H1 (cell line): Measurements from ENCODE around the gene LITAFD. TPM values are rescaled to one million over a fixed set of nuclear protein-coding genes. Genes with fewer than 3 reads are reported as not detected.

Source experiments
- CTCF ChIA-PET: fragments of 300-600 bp; sonication (Branson Sonifier 250); formaldehyde crosslinking; loops from one replicate; lab custom pipeline; 2021; ENCODE audit not compliant: partially characterized antibody; lab: Charles Lee
- POLR2A ChIA-PET: fragments of 300-600 bp; sonication (Branson Sonifier 250); formaldehyde crosslinking; loops from one replicate; lab custom pipeline; 2021; ENCODE audit warnings: inconsistent platforms; ENCODE audit not compliant: partially characterized antibody; lab: Charles Lee
- DNase-seq, 2 experiments: peaks; one replicate each; pipeline versions ENCODE4 v3.0.0 to v3.0.0-alpha.2; 2010 to 2022; ENCODE audit warnings: low spot score in 2 of 2, low read depth in 1 of 2, mixed read lengths in 1 of 2
- FAIRE-seq: peaks from 2 replicates; lab custom pipeline; 2011; peaks lifted over from hg19 to GRCh38; lab: Jason Lieb, UNC
- H2AFZ ChIP-seq: 2 replicates; pipeline ENCODE4 v1.8.1; 2012; ENCODE audit warnings: low read length, inconsistent platforms
- H2AK5ac ChIP-seq: 2 replicates; pipeline ENCODE4 v1.6.1; 2013; ENCODE audit warnings: low read depth, low read length
- H2BK120ac ChIP-seq: replicated peaks from 2 replicates; pipeline ENCODE3; 2013; ENCODE audit warnings: low read depth, low read length, inconsistent platforms
- H2BK12ac ChIP-seq: 2 replicates; pipeline ENCODE4 v1.6.1; 2013; ENCODE audit warnings: low read depth, low read length
- H2BK15ac ChIP-seq: 2 replicates; pipeline ENCODE4 v1.6.1; 2013; ENCODE audit warnings: low read length
- H2BK20ac ChIP-seq: 2 replicates; pipeline ENCODE4 v1.6.1; 2013; ENCODE audit warnings: low read length
- H2BK5ac ChIP-seq: 2 replicates; pipeline ENCODE4 v1.6.1; 2013; ENCODE audit warnings: low read depth, low read length
- H3K14ac ChIP-seq: 2 replicates; pipeline ENCODE4 v1.6.1; 2013; ENCODE audit warnings: inconsistent platforms; ENCODE audit not compliant: insufficient read length
- H3K18ac ChIP-seq: 2 replicates; pipeline ENCODE4 v1.6.1; 2013; ENCODE audit warnings: low read length; ENCODE audit errors: extremely low read depth
- H3K23ac ChIP-seq: 2 replicates; pipeline ENCODE4 v1.6.1; 2013; ENCODE audit warnings: inconsistent platforms; ENCODE audit not compliant: insufficient read length
- H3K23me2 ChIP-seq: 2 replicates; pipeline ENCODE4 v1.6.1; 2013; ENCODE audit warnings: low read depth, low read length
- H3K27ac ChIP-seq: 2 replicates; pipeline ENCODE4 v1.6.1; 2011; ENCODE audit warnings: low read depth, low read length, inconsistent platforms
- H3K27me3 ChIP-seq, 4 experiments: replicated peaks in 1 of 4; 1 replicate in 1 of 4; 2 replicates in 3 of 4; pipeline versions ENCODE4 v1.6.1 to v1.8.1; 2011 to 2013; ENCODE audit warnings: low read length in 3 of 4, mild to moderate bottlenecking in 3 of 4, inconsistent platforms in 2 of 4, mixed read lengths in 2 of 4, moderate library complexity in 1 of 4; ENCODE audit not compliant: control insufficient read depth in 3 of 4, insufficient read depth in 3 of 4; ENCODE audit errors: extremely low read depth in 1 of 4
- H3K36me3 ChIP-seq, 4 experiments: 2 replicates each; pipeline versions ENCODE4 v1.6.1 to v1.8.1; 2011 to 2013; ENCODE audit warnings: mild to moderate bottlenecking in 4 of 4, low read length in 3 of 4, moderate library complexity in 2 of 4, control low read depth in 1 of 4, inconsistent platforms in 1 of 4; ENCODE audit not compliant: insufficient read depth in 4 of 4, control insufficient read depth in 2 of 4
- H3K4ac ChIP-seq: replicated peaks from 2 replicates; pipeline ENCODE3; 2013; ENCODE audit warnings: low read length, low read depth, mixed read lengths, inconsistent platforms; ENCODE audit not compliant: insufficient read length
- H3K4me1 ChIP-seq, 4 experiments: replicated peaks in 1 of 4; 1 replicate in 1 of 4; 2 replicates in 3 of 4; pipeline versions ENCODE4 v1.6.1 to v1.8.1; 2011 to 2013; ENCODE audit warnings: low read length in 3 of 4, inconsistent platforms in 2 of 4, mixed read lengths in 1 of 4; ENCODE audit not compliant: insufficient read depth in 4 of 4, control insufficient read depth in 3 of 4
- H3K4me2 ChIP-seq, 2 experiments: 2 replicates each; pipeline versions ENCODE4 v1.6.1 to v1.8.1; 2011 to 2013; ENCODE audit warnings: low read depth in 2 of 2, low read length in 2 of 2, control low read depth in 1 of 2, inconsistent platforms in 1 of 2, mild to moderate bottlenecking in 1 of 2; ENCODE audit not compliant: insufficient read depth in 1 of 2
- H3K4me3 ChIP-seq, 4 experiments: fragments of 200-600, 300-600 bp in 1 of 4; sonication (generic), shearing (Covaris generic), sonication (Bioruptor Twin) in 1 of 4; 2 replicates each; pipeline versions ENCODE4 v1.5.1 to v1.8.1; 2011 to 2016; ENCODE audit warnings: low read length in 4 of 4, low read depth in 3 of 4, control low read depth in 2 of 4, inconsistent platforms in 2 of 4, mild to moderate bottlenecking in 2 of 4, mixed read lengths in 1 of 4, moderate library complexity in 1 of 4; ENCODE audit not compliant: insufficient read depth in 2 of 4; ENCODE audit errors: extremely low read depth in 1 of 4
- H3K56ac ChIP-seq: replicated peaks from 2 replicates; pipeline ENCODE3; 2013; ENCODE audit warnings: low read depth, mild to moderate bottlenecking, mixed read lengths, low read length, inconsistent platforms; ENCODE audit not compliant: insufficient read length
- H3K79me1 ChIP-seq: 2 replicates; pipeline ENCODE4 v1.6.1; 2013; ENCODE audit warnings: low read depth, low read length, control low read depth
- H3K79me2 ChIP-seq, 2 experiments: 2 replicates each; pipeline versions ENCODE4 v1.6.1 to v1.8.1; 2012 to 2013; ENCODE audit warnings: low read length in 2 of 2, mild to moderate bottlenecking in 2 of 2, inconsistent platforms in 1 of 2; ENCODE audit not compliant: insufficient read depth in 2 of 2, control insufficient read depth in 1 of 2
- H3K9ac ChIP-seq, 4 experiments: replicated peaks in 1 of 4; 1 replicate in 1 of 4; 2 replicates in 3 of 4; pipeline versions ENCODE4 v1.6.1 to v1.8.1; 2011 to 2013; ENCODE audit warnings: low read depth in 3 of 4, low read length in 3 of 4, control low read depth in 2 of 4, mild to moderate bottlenecking in 2 of 4, moderate library complexity in 2 of 4, inconsistent platforms in 1 of 4; ENCODE audit errors: extremely low read depth in 1 of 4
- H3K9me3 ChIP-seq, 2 experiments: 2 replicates each; pipeline versions ENCODE4 v1.6.1 to v1.8.1; 2012 to 2013; ENCODE audit warnings: mild to moderate bottlenecking in 2 of 2, moderate library complexity in 2 of 2, control low read depth in 1 of 2, inconsistent platforms in 1 of 2, low read depth in 1 of 2, low read length in 1 of 2, mixed read lengths in 1 of 2; ENCODE audit not compliant: insufficient read depth in 2 of 2
- H4K20me1 ChIP-seq, 2 experiments: replicated peaks in 1 of 2; 2 replicates each; pipeline versions ENCODE3 to v1.8.1; 2011 to 2013; ENCODE audit warnings: inconsistent platforms in 2 of 2, low read length in 2 of 2, mild to moderate bottlenecking in 1 of 2; ENCODE audit not compliant: insufficient read depth in 2 of 2, control insufficient read depth in 1 of 2
- H4K5ac ChIP-seq: 2 replicates; pipeline ENCODE4 v1.6.1; 2013; ENCODE audit warnings: low read length, low read depth, mixed read lengths, inconsistent platforms; ENCODE audit not compliant: insufficient read length
- H4K8ac ChIP-seq: 2 replicates; pipeline ENCODE4 v1.8.0; 2013; ENCODE audit warnings: mild to moderate bottlenecking, moderate library complexity, low read length, inconsistent platforms; ENCODE audit not compliant: insufficient read depth; ENCODE audit errors: extremely low read depth
- H4K91ac ChIP-seq: replicated peaks from 2 replicates; pipeline ENCODE3; 2013; ENCODE audit warnings: low read length, mixed read lengths, inconsistent platforms; ENCODE audit not compliant: insufficient read length
- BACH1 ChIP-seq: IDR thresholded peaks from 2 replicates; pipeline ENCODE4 v1.6.1; 2012; ENCODE audit warnings: low read length, improper control_type of control experiment
- CREB1 ChIP-seq: IDR thresholded peaks from 2 replicates; pipeline ENCODE4 v1.6.1; 2012; ENCODE audit warnings: inconsistent platforms
- EGR1 ChIP-seq: IDR thresholded peaks from 2 replicates; pipeline ENCODE4 v1.6.1; 2011; ENCODE audit warnings: low read depth, low read length, borderline replicate concordance
- EP300 ChIP-seq, 2 experiments: IDR thresholded peaks; 1 replicate in 1 of 2; 2 replicates in 1 of 2; pipeline ENCODE4 v1.6.1; 2011 to 2012; ENCODE audit warnings: low read depth in 2 of 2, low read length in 2 of 2, mild to moderate bottlenecking in 2 of 2, borderline replicate concordance in 1 of 2, inconsistent platforms in 1 of 2, moderate library complexity in 1 of 2
- JUN ChIP-seq: IDR thresholded peaks from 2 replicates; pipeline ENCODE4 v1.6.1; 2011; ENCODE audit warnings: low read depth, mild to moderate bottlenecking, improper control_type of control experiment, low read length
- NANOG ChIP-seq: IDR thresholded peaks from 2 replicates; pipeline ENCODE4 v1.6.1; 2011; ENCODE audit warnings: low read length, low read depth, mild to moderate bottlenecking, inconsistent platforms; ENCODE audit not compliant: insufficient read depth, poor library complexity, severe bottlenecking
- POLR2AphosphoS5 ChIP-seq: IDR thresholded peaks from 2 replicates; pipeline ENCODE4 v1.6.1; 2011; ENCODE audit warnings: low read depth, low read length
- POU5F1 ChIP-seq: IDR thresholded peaks from 2 replicates; pipeline ENCODE4 v1.6.1; 2011; ENCODE audit warnings: low read depth, mild to moderate bottlenecking, low read length, moderate library complexity
- SP1 ChIP-seq: IDR thresholded peaks from 2 replicates; pipeline ENCODE4 v1.6.1; 2011; ENCODE audit warnings: low read depth, low read length
- TAF1 ChIP-seq: IDR thresholded peaks from 2 replicates; pipeline ENCODE4 v1.6.1; 2011; ENCODE audit warnings: mild to moderate bottlenecking, low read depth, low read length
- TBP ChIP-seq: IDR thresholded peaks from 2 replicates; pipeline ENCODE4 v1.6.1; 2011; ENCODE audit warnings: low read depth, low read length, improper control_type of control experiment
- TCF12 ChIP-seq: IDR thresholded peaks from 2 replicates; pipeline ENCODE4 v1.6.1; 2011; ENCODE audit warnings: low read depth, mild to moderate bottlenecking, low read length
- WGBS, 2 experiments: shearing (Covaris generic) in 1 of 2; methylation state at CpG; one replicate each; pipeline versions ENCODE4 v1.1.6 to v1.1.7; 2013 to 2015; ENCODE audit warnings: low lambda C conversion rate in 2 of 2, mixed read lengths in 2 of 2, inconsistent platforms in 1 of 2, low coverage in 1 of 2, missing lambda C conversion rate in 1 of 2; ENCODE audit not compliant: insufficient replicate concordance in 2 of 2, insufficient coverage in 1 of 2, insufficient read length in 1 of 2; ENCODE audit errors: extremely low coverage in 1 of 2, missing lambda C conversion rate in 1 of 2; 5-methylcytosine and 5-hydroxymethylcytosine counted together
- polyA plus RNA-seq, 7 experiments: library from polyadenylated mRNA; depleted of rRNA in 3 of 7; stranded (reverse) in 5 of 7; unstranded in 2 of 7; fragments of >200 nt in 5 of 7; fragments of 200-250 nt in 2 of 7; gene quantifications; 1 replicate in 5 of 7; 2 replicates in 1 of 7; 4 replicates in 1 of 7; pipeline versions ENCODE4 v1.2.1 to v1.2.3, GENCODE V29; 2011 to 2013; ENCODE audit warnings: missing spikeins in 2 of 7, mixed read lengths in 2 of 7
- total RNA-seq: library from RNA; stranded (reverse); fragmentation: NEBNext Ultra II Directional; extraction: Animal tissue kit (Norgen Biotek cat#: 25700); gene quantifications from 2 replicates; pipeline ENCODE4 v1.2.1, GENCODE V29; 2021

The LITAFD gene
- total and polyA plus RNA-seq, 2 of the 8 experiments (the other 6 are each of a cell fraction or from before 2014, with no cell fraction given): not detected

- Histone ChIP-seq H3K9ac (no peak overlapping the region), H3K79me2 (0 out of 4 replicates have a peak, but pooled peaks cover 0 to 11% of the 10 kb centered on the region in 2 experiments), H3K27ac (no peak overlapping the region), H2BK5ac (no peak overlapping the region), H2BK20ac (no peak overlapping the region), H3K9me3 (no peaks in the 10 kb centered on the region), H2AFZ (no peak overlapping the region), H3K4me2 (no peak overlapping the region), H2BK12ac (no peak overlapping the region), H3K79me1 (peaks cover 10% of the 10 kb centered on the region), H3K27me3 (no peaks in the 10 kb centered on the region), H3K14ac (no peak overlapping the region), H3K36me3 (peaks cover 24 to 71% (median 48%) of the 10 kb centered on the region in 4 experiments), H3K18ac (no peak overlapping the region), H3K56ac (no peak overlapping the region), H3K23me2 (no peaks in the 10 kb centered on the region), H4K20me1 (peaks cover 3 to 11% of the 10 kb centered on the region in 2 experiments), H3K23ac (no peak overlapping the region), H2BK15ac (no peak overlapping the region), H4K8ac (no peak overlapping the region), H2BK120ac (no peak overlapping the region), H3K4me3 (no peak overlapping the region), H4K91ac (no peak overlapping the region), H2AK5ac (no peak overlapping the region), H3K4me1 (no peaks in the 10 kb centered on the region; a peak in 1 of 7 replicates), H3K4ac (no peak overlapping the region), H4K5ac (no peak overlapping the region)
- DNase-seq (no peak), FAIRE-seq (no peak)
- ChIA-PET POLR2A (no interaction called here), CTCF (interaction anchor here (0.9 to 7.4 kb wide), 4 partner anchors 11 to 95 kb away, joined by 3 to 39 read pairs (median 3); no protein-coding TSS in a partner anchor)
- 95% methylated on average over 5 of the region's 5 CpGs; no CpG with 5 or more reads in 1 of the 2 experiments for WGBS, 2 experiments
- TF ChIP-seq EP300 (IDR thresholded peaks at IDR 0.05; ENCODE audit: borderline replicate concordance in 1 of 2, low read depth in 2 of 2, low read length in 2 of 2) (no peak), CREB1 (no peak), SP1 (no peak), TCF12 (no peak), POLR2AphosphoS5 (no peak), TBP (no peak), NANOG (no peak), EGR1 (no peak), JUN (no peak), BACH1 (no peak), TAF1 (no peak), POU5F1 (no peak)
Observed at GRCh38 chr16:8916541-8917225, 34.5 kb downstream of the LITAFD start.
